ENCODE results near the gene DOP1B.

Gene DOP1B

GRCh38 chr21:36145259-36145658 is 11.4 kb upstream of the DOP1B start:
- no peak for TF ChIP-seq FOXP2 (optimal IDR thresholded peaks at IDR 0.05; ENCODE audit: control extremely low read depth, extremely low read length, insufficient read depth)
- TF ChIP-seq POLR2AphosphoS5 (IDR thresholded peaks at IDR 0.05; ENCODE audit: borderline replicate concordance, low read depth, low read length): no peak
- TF ChIP-seq EZH2 (IDR thresholded peaks at IDR 0.05): no peak
- Histone ChIP-seq H3K4me3 (no peak overlapping the region), H3K27ac (no peak overlapping the region), H3K36me3 (ENCODE audit: insufficient read depth, low read length) (no peaks in the 10 kb centered on the region), H3K9me3 (ENCODE audit: low read depth, low read length) (no peaks in the 10 kb centered on the region), H3K9ac (ENCODE audit: insufficient read length) (no peak overlapping the region)
- DNase-seq (ENCODE audit: low read depth, low spot score): no peak

- no peak overlapping the region for H3K9ac ChIP-seq (ENCODE audit: insufficient read length)
- no peak for DNase-seq (ENCODE audit: low read depth, low spot score)
- H3K9me3 ChIP-seq (ENCODE audit: low read depth, low read length): no peaks in the 10 kb centered on the region
- no peak overlapping the region for H3K27ac ChIP-seq
- no peaks in the 10 kb centered on the region for H3K36me3 ChIP-seq (ENCODE audit: insufficient read depth, low read length)
- TF ChIP-seq EZH2 (IDR thresholded peaks at IDR 0.05): no peak
- no peak overlapping the region for H3K4me3 ChIP-seq
These were observed 8.7 kb upstream of the DOP1B start for GRCh38 chr21:36147911-36148310.

GRCh38 chr21:36148886-36149285 is 7.7 kb upstream of the DOP1B start:
- DNase-seq (ENCODE audit: low read depth, low spot score): no peak
- Histone ChIP-seq H3K36me3 (ENCODE audit: insufficient read depth, low read length) (no peaks in the 10 kb centered on the region), H3K9me3 (ENCODE audit: low read depth, low read length) (no peaks in the 10 kb centered on the region), H3K27ac (no peak overlapping the region), H3K4me3 (no peak overlapping the region), H3K9ac (ENCODE audit: insufficient read length) (no peak overlapping the region)
- TF ChIP-seq POLR2AphosphoS5 (IDR thresholded peaks at IDR 0.05; ENCODE audit: borderline replicate concordance, low read depth, low read length): no peak
- TF ChIP-seq FOXP2 (optimal IDR thresholded peaks at IDR 0.05; ENCODE audit: control extremely low read depth, extremely low read length, insufficient read depth): no peak
- no peak for TF ChIP-seq EZH2 (IDR thresholded peaks at IDR 0.05)

- H3K36me3 ChIP-seq (ENCODE audit: insufficient read depth, low read length): no peaks in the 10 kb centered on the region
- DNase-seq (ENCODE audit: low read depth, low spot score): no peak
- no peaks in the 10 kb centered on the region for H3K9me3 ChIP-seq (ENCODE audit: low read depth, low read length)
- H3K27ac ChIP-seq: no peak overlapping the region
- no peak overlapping the region for H3K9ac ChIP-seq (ENCODE audit: insufficient read length)
- H3K4me3 ChIP-seq: no peak overlapping the region
- TF ChIP-seq EZH2 (IDR thresholded peaks at IDR 0.05) (no peak), POLR2AphosphoS5 (IDR thresholded peaks at IDR 0.05; ENCODE audit: borderline replicate concordance, low read depth, low read length) (no peak), FOXP2 (optimal IDR thresholded peaks at IDR 0.05; ENCODE audit: control extremely low read depth, extremely low read length, insufficient read depth) (no peak)
These were observed 6.6 kb upstream of the DOP1B start for GRCh38 chr21:36149788-36150711.

- Histone ChIP-seq H3K9ac (ENCODE audit: insufficient read length) (peak overlapping the region; percentile 63), H3K36me3 (ENCODE audit: insufficient read depth, low read length) (no peaks in the 10 kb centered on the region), H3K4me3 (peak overlapping the region; percentile 82), H3K9me3 (ENCODE audit: low read depth, low read length) (no peaks in the 10 kb centered on the region), H3K27ac (no peak overlapping the region)
- DNase-seq (ENCODE audit: low read depth, low spot score): no peak
- TF ChIP-seq POLR2AphosphoS5 (IDR thresholded peaks at IDR 0.05; ENCODE audit: borderline replicate concordance, low read depth, low read length): 0 out of 2 replicates have a peak, but pooled peaks have one; percentile 13
- no peak for TF ChIP-seq FOXP2 (optimal IDR thresholded peaks at IDR 0.05; ENCODE audit: control extremely low read depth, extremely low read length, insufficient read depth)
These were observed 853 bp upstream of the DOP1B start for GRCh38 chr21:36155603-36156338.

GRCh38 chr21:36156339-36156814 is 247 bp upstream of the DOP1B start:
- no peaks in the 10 kb centered on the region for H3K36me3 ChIP-seq (ENCODE audit: insufficient read depth, low read length)
- H3K4me3 ChIP-seq: peak overlapping the region; percentile 92
- H3K27ac ChIP-seq: no peak overlapping the region
- TF ChIP-seq POLR2AphosphoS5 (IDR thresholded peaks at IDR 0.05; ENCODE audit: borderline replicate concordance, low read depth, low read length) (no peak), EZH2 (IDR thresholded peaks at IDR 0.05) (no peak), FOXP2 (optimal IDR thresholded peaks at IDR 0.05; ENCODE audit: control extremely low read depth, extremely low read length, insufficient read depth) (no peak)
- no peaks in the 10 kb centered on the region for H3K9me3 ChIP-seq (ENCODE audit: low read depth, low read length)
- DNase-seq (ENCODE audit: low read depth, low spot score): peak; percentile 80
- peak overlapping the region; percentile 79 for H3K9ac ChIP-seq (ENCODE audit: insufficient read length)

GRCh38 chr21:36159356-36159921 is 2.8 kb downstream of the DOP1B start:
- Histone ChIP-seq H3K4me3 (no peak overlapping the region), H3K27ac (no peak overlapping the region), H3K9ac (ENCODE audit: insufficient read length) (no peak overlapping the region), H3K9me3 (ENCODE audit: low read depth, low read length) (no peaks in the 10 kb centered on the region), H3K36me3 (ENCODE audit: insufficient read depth, low read length) (no peaks in the 10 kb centered on the region)
- DNase-seq (ENCODE audit: low read depth, low spot score): no peak
- TF ChIP-seq EZH2 (IDR thresholded peaks at IDR 0.05) (no peak), POLR2AphosphoS5 (IDR thresholded peaks at IDR 0.05; ENCODE audit: borderline replicate concordance, low read depth, low read length) (no peak), FOXP2 (optimal IDR thresholded peaks at IDR 0.05; ENCODE audit: control extremely low read depth, extremely low read length, insufficient read depth) (no peak)

- H3K9me3 ChIP-seq (ENCODE audit: low read depth, low read length): no peaks in the 10 kb centered on the region
- H3K36me3 ChIP-seq (ENCODE audit: insufficient read depth, low read length): no peaks in the 10 kb centered on the region
- no peak overlapping the region for H3K9ac ChIP-seq (ENCODE audit: insufficient read length)
- no peak overlapping the region for H3K27ac ChIP-seq
- no peak overlapping the region for H3K4me3 ChIP-seq
- TF ChIP-seq POLR2AphosphoS5 (IDR thresholded peaks at IDR 0.05; ENCODE audit: borderline replicate concordance, low read depth, low read length) (no peak), EZH2 (IDR thresholded peaks at IDR 0.05) (no peak)
- no peak for DNase-seq (ENCODE audit: low read depth, low spot score)
These were observed 4.2 kb downstream of the DOP1B start for GRCh38 chr21:36160850-36161178.
